SIG-M5 treated with dmso at 0.1 percent for 504 hours (cell line): ENCODE measurements around the gene CFAP20DC.
"Not testable (repeated sequence)": the region's sequence is repeated elsewhere in the genome, so short reads cannot be mapped to it uniquely, and the experiment has no call there.

Experiments used
- DNase-seq: peaks from one replicate; lab custom pipeline; 2025; ENCODE audit not compliant: unreplicated experiment; lab: John Stamatoyannopoulos, UW

CFAP20DC gene

DNA sequence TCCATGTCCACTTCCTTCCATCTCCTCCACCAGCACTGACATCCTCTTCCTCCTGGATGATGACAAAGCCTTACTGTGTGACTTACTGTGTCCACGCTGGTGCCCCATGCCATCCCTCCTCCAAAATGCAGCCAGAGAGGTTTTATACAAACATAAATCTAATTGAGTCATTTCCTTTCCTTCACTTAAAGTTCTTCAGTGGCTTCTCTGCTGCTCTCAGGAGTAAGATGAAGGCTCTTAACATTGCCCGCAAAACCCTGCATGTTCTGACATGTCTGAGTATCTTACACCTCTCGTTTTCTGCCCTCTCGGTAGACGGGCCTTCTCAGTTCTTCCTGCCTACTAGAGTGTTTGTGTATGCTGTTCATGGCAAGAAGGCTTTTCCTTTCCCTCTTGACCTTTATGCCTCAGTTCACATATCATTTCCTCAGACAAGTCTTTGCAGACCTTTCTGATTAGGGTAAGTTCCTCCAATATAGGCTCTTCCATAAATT is 175.5 kb downstream of the CFAP20DC start:
- no peak for DNase-seq

- peak; percentile 25 for DNase-seq
These were observed 181.6 kb downstream of the CFAP20DC start for GRCh38 chr3:58868097-58868779.

GRCh38 chr3:58867621-58868020 is 182.2 kb downstream of the CFAP20DC start:
- no peak for DNase-seq

GRCh38 chr3:58866079-58866478 is 183.7 kb downstream of the CFAP20DC start:
- no peak for DNase-seq

DNA sequence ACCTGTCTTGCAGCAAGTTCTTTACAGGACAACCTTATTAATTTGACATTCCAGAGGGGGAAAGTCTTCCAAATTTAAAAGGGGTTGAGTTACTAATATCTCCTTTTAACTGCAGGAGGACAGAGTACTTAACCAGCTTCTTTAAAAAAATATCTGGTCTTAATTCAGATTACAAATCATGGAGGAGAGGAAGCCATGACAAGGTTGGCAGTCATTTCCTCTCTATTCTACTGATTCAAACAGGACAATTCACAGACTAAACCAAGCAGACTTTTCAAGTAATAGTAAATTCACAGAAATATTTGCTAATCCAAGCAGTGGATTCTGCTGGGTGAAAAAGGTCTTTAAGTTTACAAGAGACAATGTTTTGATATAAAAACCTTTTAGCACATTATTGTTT is 185.3 kb downstream of the CFAP20DC start:
- no peak for DNase-seq

GRCh38 chr3:58863206-58863605 is 186.6 kb downstream of the CFAP20DC start:
- DNase-seq: no peak

DNA sequence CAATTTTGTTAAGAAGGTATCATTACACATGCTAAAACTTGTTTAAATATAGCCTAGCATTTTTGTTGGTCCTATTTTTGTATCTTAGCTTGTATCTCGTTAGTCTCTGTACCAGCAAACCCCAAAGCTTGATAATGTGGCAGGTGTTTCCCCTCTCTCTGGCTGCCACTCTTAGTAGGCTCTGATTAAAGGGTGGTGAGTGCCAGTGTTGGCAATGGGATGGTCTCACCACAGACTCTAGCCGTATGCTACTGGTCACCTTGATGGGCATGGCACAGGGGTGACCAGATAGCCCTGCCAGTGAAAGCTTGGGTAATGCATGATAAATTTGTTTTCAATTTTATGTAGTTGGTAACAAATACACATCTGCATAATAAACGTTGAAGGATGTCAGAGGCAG is 188.3 kb downstream of the CFAP20DC start:
- no peak for DNase-seq

DNA sequence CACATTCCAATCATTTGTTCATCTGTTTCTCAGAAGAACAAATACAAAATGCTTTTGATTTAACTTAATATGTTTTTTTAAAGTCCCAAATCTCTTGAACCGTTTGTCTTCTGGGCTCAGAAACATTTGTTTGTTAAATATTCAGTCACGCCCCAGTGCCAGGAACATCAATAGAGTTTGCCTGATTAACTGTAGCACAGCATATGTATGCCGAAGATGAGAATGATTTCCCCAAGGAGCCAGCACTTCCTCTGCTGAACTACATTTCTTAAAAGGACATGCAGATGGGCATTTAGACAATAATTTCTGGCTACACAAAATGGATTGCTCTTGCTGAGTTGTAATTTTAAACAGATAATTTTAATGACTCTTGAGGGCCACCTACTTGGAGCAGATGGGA is 191.7 kb downstream of the CFAP20DC start:
- DNase-seq: no peak

GRCh38 chr3:58857402-58857801 is 192.4 kb downstream of the CFAP20DC start:
- no peak for DNase-seq

GRCh38 chr3:58848826-58849225 is 201.0 kb downstream of the CFAP20DC start:
- DNase-seq: no peak

- not testable (repeated sequence) for DNase-seq
These were observed 207.6 kb downstream of the CFAP20DC start for GRCh38 chr3:58842050-58842747.

DNA sequence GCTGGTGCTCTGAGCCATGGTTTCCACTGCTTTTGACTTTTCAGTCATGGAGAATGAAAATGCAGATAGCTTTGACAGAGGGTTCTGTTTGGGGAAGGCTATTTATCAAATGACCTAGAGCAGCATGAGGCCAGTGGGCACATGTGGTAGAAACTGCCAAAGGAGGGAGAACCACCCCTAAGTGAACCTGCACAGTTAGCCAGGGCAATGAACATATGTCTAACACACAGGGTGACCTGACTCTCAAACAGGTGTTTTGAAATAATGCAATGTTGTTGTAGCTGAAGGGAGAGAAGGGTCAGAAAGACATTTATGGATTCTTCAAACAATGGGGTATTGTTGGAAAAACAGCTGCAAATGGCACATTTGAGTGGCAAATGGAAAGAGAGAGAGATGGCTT is 208.9 kb downstream of the CFAP20DC start:
- no peak for DNase-seq

DNA sequence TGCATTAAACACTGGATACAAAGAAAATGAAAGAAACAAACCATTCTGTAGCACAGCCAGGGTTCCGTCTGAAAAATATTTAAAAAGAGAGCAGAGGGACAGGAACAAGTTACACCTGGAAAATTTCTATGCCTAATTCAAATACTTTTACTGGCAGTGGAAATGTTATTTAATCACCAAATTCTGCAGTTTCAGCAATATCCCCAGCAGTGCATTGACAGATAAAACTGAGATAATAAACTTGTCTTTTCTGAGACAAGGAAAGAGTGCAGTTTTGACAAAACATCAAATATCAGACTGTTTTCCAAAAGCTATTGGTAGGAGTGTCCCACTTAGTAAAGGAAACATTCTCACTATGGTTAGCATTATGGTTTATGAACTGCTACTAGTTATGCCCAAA is 209.9 kb downstream of the CFAP20DC start:
- no peak for DNase-seq

- no peak for DNase-seq
These were observed 210.6 kb downstream of the CFAP20DC start for GRCh38 chr3:58839187-58839586.

GRCh38 chr3:58837856-58838255 is 212.0 kb downstream of the CFAP20DC start:
- no peak for DNase-seq

GRCh38 chr3:58837141-58837843 is 212.5 kb downstream of the CFAP20DC start:
- no peak for DNase-seq

DNA sequence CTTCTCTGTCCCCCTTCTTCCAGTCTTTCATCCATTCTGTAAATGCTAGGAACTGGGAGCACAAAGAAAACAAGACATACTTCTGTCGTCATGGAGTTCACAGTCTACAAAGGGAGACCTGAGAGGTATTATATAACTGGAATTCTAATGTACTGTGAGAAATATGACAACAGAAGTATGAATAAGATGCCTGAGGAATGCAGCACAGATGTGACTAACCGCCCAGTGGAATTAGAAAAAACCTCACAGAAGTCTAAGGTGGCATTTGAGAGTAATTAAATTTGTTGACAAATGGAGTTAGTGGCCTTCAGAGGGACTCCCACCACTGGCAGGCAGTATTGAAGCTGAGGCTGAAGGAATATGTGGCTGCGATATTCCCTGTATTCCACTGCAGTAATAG is 214.7 kb downstream of the CFAP20DC start:
- DNase-seq: no peak

DNA sequence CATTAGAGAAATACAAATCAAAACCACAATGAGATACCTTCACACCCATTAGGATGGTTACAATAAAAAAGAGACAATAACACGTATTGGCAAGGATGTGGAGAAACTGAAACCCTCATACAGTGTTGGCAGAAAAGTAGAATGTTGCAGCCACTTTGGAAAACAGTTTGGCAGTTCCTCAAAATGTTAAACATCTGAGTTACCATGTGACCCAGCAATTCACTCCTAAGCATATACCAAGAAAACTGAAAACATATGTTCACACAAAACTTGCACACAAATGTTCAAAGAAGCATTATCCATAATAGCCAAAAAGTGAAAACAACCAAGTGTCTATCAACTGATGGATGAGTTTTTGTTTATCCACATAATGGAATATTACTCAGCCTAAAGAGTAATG is 216.3 kb downstream of the CFAP20DC start:
- DNase-seq: no peak

GRCh38 chr3:58829321-58830000 is 220.4 kb downstream of the CFAP20DC start:
- no peak for DNase-seq

DNA sequence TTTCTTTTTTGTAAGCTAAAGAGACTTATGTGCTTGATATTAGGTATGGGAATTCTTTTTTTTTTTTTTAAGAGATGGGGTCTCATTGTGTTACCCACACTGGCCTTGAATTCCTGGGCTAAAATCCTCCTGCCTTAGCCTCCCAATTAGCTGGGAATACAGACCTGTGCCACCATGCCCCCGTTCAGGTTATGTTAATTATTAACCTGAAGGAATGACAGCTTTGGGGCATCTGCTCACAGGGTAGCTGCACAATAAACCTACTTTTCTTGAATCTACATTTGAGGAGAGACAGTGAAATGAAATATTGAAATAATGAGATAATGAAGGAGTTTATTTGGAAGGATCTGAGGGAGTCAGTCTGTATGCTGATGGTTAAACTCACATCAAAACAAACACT is 225.0 kb downstream of the CFAP20DC start:
- DNase-seq: no peak

- DNase-seq: no peak
These were observed 225.5 kb downstream of the CFAP20DC start for GRCh38 chr3:58824285-58824684.
